SHP77 (cell line): ENCODE measurements around the gene KIF22.
A peak's percentile ranks its signal among the peaks of the same experiment; 100 is the strongest.
"Not testable (repeated sequence)": the region's sequence is repeated elsewhere in the genome, so short reads cannot be mapped to it uniquely, and the experiment has no call there.

Experiments used
- DNase-seq, 2 experiments: peaks; one replicate each; lab custom pipeline; 2025; lab: John Stamatoyannopoulos, UW

KIF22 gene

DNA sequence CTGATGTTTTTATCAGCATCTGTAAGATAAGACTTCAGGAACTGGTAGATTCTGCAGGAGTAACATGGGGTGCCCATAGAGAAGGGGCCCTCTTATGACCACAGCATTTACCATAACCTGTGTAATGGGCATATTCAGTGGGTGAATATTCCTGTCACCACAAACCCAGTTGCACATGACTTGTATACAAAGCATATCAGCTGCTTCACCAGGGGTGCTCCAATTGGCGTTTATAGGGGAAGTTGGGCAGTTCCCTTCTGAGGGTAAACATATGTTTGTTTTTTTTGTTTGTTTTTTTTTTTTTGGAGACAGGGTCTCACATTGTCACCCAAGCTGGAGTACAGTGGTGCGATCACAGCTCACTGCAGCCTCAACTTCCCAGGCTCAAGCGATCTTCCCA is 24.0 kb upstream of the KIF22 start:
- DNase-seq = no peak

GRCh38 chr16:29767062-29767461 is 23.5 kb upstream of the KIF22 start:
- DNase-seq = no peak

- no peak for DNase-seq
These were observed 21.0 kb upstream of the KIF22 start for GRCh38 chr16:29769507-29769906.

DNA sequence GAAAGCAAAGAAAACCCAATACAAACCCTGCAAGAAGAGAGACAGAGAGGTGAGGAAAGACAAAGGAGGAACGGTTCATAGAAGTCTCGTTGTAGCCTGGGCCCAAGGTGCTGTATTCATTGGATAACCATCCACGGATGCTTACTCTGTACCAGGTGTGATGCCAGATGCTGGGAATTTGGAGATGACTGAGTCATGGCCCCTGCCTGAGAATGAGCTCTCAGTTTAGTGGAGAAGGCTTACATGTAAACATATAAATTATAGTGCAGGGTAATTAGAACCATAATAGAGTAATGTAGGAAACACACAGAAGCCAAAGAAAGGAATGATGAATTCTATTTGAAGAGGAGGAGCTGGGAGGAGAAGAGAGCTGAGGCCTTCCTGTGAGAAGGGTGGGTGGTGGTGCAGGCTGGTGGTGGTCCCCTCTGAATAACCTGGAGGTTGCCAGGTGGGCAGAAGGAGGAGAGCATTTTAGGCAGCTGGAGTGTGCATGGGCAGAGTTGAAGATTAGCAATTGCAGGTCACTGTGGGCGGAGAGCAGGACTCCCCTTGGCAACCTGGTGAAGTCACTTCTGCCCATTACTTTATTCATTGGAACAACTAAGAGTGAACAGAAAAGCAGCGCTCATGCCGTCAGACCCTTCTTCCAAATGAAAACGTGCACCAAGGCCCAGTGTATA is 20.2 kb upstream of the KIF22 start:
- no peak for DNase-seq

- not testable (repeated sequence) for DNase-seq
These were observed 18.2 kb upstream of the KIF22 start for GRCh38 chr16:29772330-29772729.

DNA sequence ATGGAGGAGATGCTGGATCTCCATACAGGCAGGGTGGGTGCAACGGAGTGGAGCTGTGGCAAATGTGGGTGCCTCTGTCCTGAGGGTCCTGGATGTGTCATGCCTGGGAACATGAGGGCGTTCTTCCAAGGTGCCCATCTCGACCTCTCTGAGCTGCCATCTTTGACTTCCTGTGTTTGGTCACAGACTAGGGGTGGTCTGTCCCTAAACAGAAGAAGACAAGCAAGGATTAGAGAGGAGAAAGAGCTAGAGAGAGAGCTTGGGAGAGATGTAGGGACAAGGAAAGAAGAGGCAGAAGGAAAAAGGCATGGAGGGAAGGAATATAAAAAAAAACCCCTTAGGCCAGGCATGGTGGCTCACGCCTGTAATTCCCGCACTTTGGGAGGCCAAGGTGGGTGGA is 15.8 kb upstream of the KIF22 start:
- no peak for DNase-seq

DNA sequence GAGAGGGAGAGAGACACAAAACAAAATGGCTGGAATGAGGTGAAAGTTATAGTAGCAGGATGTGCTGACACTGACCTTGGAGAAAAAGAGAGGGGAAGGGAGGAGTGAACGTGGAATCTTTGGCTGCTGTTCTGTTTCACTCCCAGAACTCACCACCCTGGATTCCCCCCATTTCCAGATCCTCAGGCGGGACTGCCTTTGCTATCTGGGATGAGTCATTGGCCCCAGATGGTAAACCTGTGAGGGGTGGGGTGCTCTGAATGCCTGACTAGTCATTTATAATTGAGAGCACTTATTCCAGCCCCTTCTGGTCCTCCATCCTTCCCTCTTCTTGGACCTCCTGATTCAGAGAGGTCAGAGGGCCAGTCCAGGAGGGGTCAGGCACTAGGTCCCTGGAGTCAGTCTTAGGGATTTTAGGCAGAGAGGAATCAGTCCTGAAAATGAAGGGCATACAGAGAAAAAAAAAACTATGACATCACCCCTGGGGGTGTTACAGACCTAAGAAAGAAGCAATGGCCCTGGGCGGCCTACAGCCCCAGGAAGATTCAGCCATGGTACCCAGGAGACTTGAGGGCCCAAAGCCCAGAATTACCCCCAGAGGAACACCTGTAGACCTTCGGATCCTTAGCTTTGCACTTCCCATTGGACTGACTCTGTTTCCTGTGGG is 14.7 kb upstream of the KIF22 start:
- DNase-seq = no peak

GRCh38 chr16:29777576-29778350 is 12.8 kb upstream of the KIF22 start, which contains the start of gene ZG16:
ZG16 (plus strand) TSS chr16:29778256; CDS start chr16:29779267, 1,011 bp downstream.
- DNase-seq = no peak

DNA sequence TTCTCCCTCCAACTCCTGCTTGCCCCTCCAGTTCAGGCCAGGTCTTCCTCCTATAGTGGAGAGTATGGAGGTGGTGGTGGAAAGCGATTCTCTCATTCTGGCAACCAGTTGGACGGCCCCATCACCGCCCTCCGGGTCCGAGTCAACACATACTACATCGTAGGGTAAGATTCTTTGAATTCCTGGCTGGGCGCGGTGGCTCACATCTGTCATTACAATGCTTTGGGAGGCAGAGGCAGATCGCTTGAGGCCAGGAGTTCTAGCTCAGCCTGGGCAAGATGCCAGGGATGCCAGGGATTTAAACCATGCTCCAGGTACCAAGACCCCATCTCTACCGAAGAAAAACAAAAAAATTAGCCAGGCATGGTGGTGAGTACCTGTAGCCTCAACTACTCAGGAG is 11.1 kb upstream of the KIF22 start:
- no peak for DNase-seq

- DNase-seq = not testable (repeated sequence)
These were observed 7.2 kb upstream of the KIF22 start for GRCh38 chr16:29783094-29783953.

GRCh38 chr16:29784157-29784556 is 6.4 kb upstream of the KIF22 start:
- DNase-seq = no peak

- no peak for DNase-seq
These were observed 5.5 kb upstream of the KIF22 start for GRCh38 chr16:29784901-29785500.

GRCh38 chr16:29787155-29787554 is 3.4 kb upstream of the KIF22 start:
- not testable (repeated sequence) for DNase-seq

DNA sequence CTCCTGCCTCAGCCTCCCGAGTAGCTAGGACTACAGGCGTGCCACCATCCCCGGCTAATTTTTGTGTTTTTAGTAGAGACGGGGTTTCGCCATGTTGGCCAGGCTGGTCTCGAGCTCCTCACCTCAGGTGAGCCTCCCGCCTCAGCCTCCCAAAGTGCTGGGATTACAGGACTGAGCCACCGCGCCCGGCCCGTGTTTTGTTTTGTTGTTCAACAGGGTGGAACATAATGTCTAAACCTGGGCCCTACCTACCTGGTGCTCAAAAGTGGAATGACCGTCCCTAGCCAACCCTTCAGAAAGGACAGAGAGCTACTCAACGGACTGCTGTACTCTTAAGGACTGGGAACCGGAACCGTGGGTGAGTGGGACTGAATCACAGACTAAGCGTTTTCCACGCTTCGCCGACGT is 772 bp upstream of the KIF22 start:
- peak in 1 of 2 experiments; percentile 49 for DNase-seq

DNA sequence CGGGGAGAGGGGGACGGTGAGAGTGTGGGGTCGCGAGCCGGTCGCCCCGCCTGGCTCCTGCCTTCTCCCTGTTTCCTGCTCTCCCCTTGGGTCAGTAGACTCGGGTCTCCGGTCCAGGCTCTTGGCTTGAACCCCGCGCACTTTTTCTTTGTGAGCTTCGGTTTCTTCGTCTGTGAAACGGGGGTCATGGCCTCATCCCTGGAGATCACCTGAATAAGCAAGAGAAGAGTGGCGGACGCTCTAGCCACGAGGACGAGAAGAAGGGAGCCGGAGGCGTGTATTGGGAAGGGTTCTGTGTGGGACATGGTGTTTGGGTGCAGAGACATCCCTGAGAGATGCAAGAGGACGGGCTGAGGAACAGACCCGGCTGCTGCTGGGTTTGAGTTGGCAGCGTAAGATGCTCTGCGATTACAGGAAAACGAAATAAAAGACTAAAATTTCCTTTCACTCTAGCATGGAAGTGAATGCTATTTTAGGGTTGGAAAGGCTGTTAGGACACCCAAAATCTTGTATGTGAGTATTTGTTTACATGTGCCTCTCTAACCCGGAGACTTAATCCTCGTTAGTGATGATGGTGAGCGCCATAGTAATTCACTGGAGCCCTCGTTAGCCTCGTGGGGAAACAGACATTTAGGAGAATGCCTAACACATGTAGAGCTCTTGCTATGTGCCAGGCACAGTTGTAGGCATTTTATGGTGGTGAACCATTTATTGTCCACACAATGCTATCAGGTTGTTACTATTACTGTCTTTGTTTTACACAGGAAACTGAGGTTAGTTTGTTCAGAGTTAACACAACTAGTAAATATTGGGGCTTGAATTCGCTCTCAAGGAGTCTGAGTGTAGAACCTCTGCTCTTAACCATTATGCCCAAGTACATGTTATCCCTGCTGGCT is 646 bp downstream of the KIF22 start:
- no peak for DNase-seq

GRCh38 chr16:29791845-29792807 is 1.6 kb downstream of the KIF22 start:
- no peak for DNase-seq

DNA sequence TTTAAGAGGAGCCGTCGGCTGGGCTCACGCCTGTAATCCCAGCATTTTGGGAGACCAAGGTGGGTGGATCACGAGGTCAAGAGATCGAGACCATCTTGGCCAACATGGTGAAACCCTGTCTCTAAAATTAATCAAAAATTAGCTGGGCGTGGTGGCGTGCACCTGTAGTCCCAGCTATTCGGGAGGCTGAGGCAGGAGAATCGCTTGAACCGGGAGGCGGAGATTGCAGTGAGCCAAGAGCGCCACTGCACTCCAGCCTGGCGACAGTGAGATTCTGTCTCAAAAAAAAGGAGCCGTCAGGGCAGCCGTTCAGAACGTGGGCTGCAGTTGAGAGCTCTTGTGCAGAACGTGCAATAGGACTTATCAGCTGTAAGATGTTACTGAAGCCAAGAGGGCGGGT is 2.6 kb downstream of the KIF22 start:
- not testable (repeated sequence) for DNase-seq

DNA sequence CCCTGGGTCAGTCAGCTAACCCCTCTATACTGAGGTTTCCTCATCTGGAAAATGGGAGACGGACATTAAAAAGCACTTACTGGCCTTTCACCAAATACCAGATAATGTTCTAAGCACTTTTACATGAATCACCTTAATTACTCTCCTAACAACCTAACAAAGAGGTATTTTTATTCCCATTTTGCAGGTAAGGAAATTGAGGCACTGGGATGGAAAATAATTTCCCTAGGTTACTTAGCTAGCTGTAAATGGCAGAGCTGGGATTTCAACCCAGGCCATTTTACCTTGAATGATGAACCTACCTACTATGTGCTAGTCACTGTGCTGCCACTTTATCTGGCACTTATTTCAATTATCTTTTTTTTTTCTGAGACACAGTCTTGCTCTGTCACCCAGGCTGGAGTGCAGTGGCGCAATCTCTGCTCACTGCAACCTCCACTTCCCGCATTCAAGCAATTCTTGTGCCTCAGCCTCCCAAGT is 3.7 kb downstream of the KIF22 start:
- no peak for DNase-seq

- DNase-seq = no peak
These were observed 11.9 kb downstream of the KIF22 start for GRCh38 chr16:29802416-29802935.
